NT2/D1 (cell line): Measurements from ENCODE around the gene TRAPPC8.

Source experiments
- SUZ12 ChIP-seq: IDR thresholded peaks from 2 replicates; pipeline ENCODE4 v1.6.1; 2011; ENCODE audit not compliant: insufficient read length, insufficient read depth; ENCODE audit errors: extremely low read depth
- YY1 ChIP-seq: IDR thresholded peaks from 2 replicates; pipeline ENCODE4 v1.6.1; 2011; ENCODE audit not compliant: insufficient read length, insufficient read depth
- ZNF274 ChIP-seq: IDR thresholded peaks from 2 replicates; pipeline ENCODE4 v1.6.1; 2011; ENCODE audit warnings: mild to moderate bottlenecking, low read depth, low read length

DNA sequence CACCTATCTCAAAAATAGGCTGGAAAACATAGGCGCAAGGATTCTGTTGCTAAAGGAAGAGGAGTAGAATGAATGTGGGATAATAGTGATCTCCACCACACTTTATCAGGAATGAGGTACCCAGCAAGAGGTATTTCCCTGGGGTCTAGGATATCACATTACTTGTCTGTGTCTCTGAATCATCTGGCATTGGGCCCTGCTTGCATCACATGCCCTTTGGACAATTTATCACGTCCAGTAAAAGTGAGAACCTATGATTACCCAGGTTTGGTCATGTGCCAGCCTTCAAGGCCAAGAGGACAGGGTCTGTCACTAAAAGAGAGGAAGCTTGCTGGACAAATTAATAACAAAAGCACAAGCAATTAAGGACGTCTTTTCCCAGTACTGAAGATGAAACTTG, 11.4 kb upstream of the TRAPPC8 start:
- TF ChIP-seq YY1 (no peak), SUZ12 (no peak), ZNF274 (no peak)
